Heart right ventricle (tissue), 16 donors: ENCODE measurements around the gene GPR146. TPM values are rescaled to one million over a fixed set of nuclear protein-coding genes. Genes with fewer than 3 reads are reported as not detected.

Experiments
- ATAC-seq, 8 donors: fragments of 200-7000 bp; cut with Tn5 transposase; one replicate each; pipeline ENCODE4 v1.9.1; 2020; ENCODE audit warnings: mild to moderate bottlenecking in 8 of 8, moderate library complexity in 8 of 8, moderate number of reproducible peaks in 1 of 8
- DNase-seq, 2 donors: peaks; one replicate each; pipeline ENCODE4 v3.0.0-alpha.2; 2020
- H3K27ac ChIP-seq, 10 donors: fragments of 200-600 bp; sonication (generic) in 2 of 10; one replicate each; pipeline versions ENCODE4 v1.5.0 to v1.8.0; 2020 to 2022; ENCODE audit warnings: mild to moderate bottlenecking in 3 of 10
- H3K27me3 ChIP-seq, 7 donors: fragments of 200-600 bp; one replicate each; pipeline ENCODE4 v1.8.0; 2021 to 2022; ENCODE audit warnings: mild to moderate bottlenecking in 2 of 7
- H3K36me3 ChIP-seq, 9 donors: fragments of 200-600 bp; sonication (generic) in 1 of 9; one replicate each; pipeline versions ENCODE4 v1.5.0 to v1.8.0; 2020 to 2022; ENCODE audit warnings: mild to moderate bottlenecking in 2 of 9
- H3K4me1 ChIP-seq, 9 donors: fragments of 200-600 bp; sonication (generic) in 1 of 9; one replicate each; pipeline versions ENCODE4 v1.5.0 to v1.8.0; 2020 to 2022; ENCODE audit warnings: mild to moderate bottlenecking in 4 of 9
- H3K4me3 ChIP-seq, 10 donors: fragments of 200-600 bp; sonication (generic) in 2 of 10; one replicate each; pipeline versions ENCODE4 v1.5.0 to v1.8.0; 2020 to 2022; ENCODE audit warnings: mild to moderate bottlenecking in 7 of 10, moderate library complexity in 2 of 10
- H3K9me3 ChIP-seq, 11 donors: fragments of 200-600 bp in 10 of 11; sonication (generic) in 2 of 11; one replicate each; pipeline versions ENCODE4 v1.5.0 to v1.8.0; 2013 to 2022; ENCODE audit warnings: mild to moderate bottlenecking in 2 of 11, control low read depth in 1 of 11, moderate library complexity in 1 of 11
- CTCF ChIP-seq, 9 donors: fragments of 200-600 bp; sonication (generic) in 2 of 9; IDR thresholded peaks; one replicate each; pipeline versions ENCODE4 v1.5.0 to v1.8.0; 2021 to 2022; ENCODE audit warnings: antibody characterized with exemption in 9 of 9, mild to moderate bottlenecking in 5 of 9, moderate library complexity in 1 of 9
- WGBS, 2 donors: extraction: QIAGEN DNeasy Blood & Tissue Kit; methylation state at CpG; one replicate each; pipeline ENCODE4 v1.1.7; 2013; ENCODE audit warnings: inconsistent platforms in 1 of 2; 5-methylcytosine and 5-hydroxymethylcytosine counted together
- intact Hi-C, 10 donors: fragments of 100-400 bp; cut with DNase I; formaldehyde crosslinking; loops; one replicate each; pipeline versions ENCODE4 v1.11.1 to v1.14.2; 2022
- polyA plus RNA-seq, 2 donors: library from polyadenylated mRNA; stranded (reverse); fragments of 200-250 nt; gene quantifications; one replicate each; pipeline ENCODE4 v1.2.3, GENCODE V29; 2013
- total RNA-seq, 10 donors: library from RNA; stranded (reverse); fragmentation: NEBNext Ultra II Directional in 3 of 10; extraction: Animal tissue kit (Norgen Biotek cat#: 25700) in 3 of 10; gene quantifications; one replicate each; pipeline versions ENCODE4 v1.2.1 to v1.2.4, GENCODE V29; 2021 to 2023
- donor health status: Arrhythmogenic right ventricular cardiomyopathy.
- donor health status: ischemic (EF 13 %, LVEDD 7.1; RV severe dilation, severe dysfunction).
- donor health status: healthy with polysubstance abuse.
- donor health status: DM: no; HTN: yes; CAD: no.
- donor health status: DM: no; HTN: no; CAD: no.
- donor health status: ischemic (EF 25% LVEDD 6.9; RV normal size, moderate dysfunction).
- donor health status: ischemic (EF 25% LVEDD 5.7; RV mildly dilated, moderate dysfunction).
- donor health status: healthy.
- donor health status: DM: yes; HTN: yes; CAD: no.
- donor health status: Ischemic cardiomyopathy.
- donor health status: ischemic (EF 35%, LVEDD 5.7; RV mildly dilated, moderate dysfunction).
- donor health status: nonischemic (EF 11% LVEDD 7.7; RV severe dilation, severe dysfunction).
- donor health status: DM: yes; HTN: yes; CAD: no.
- donor health status: PGD.
- donor health status: ischemic (EF 29% LVEDD 5.4; RV normal size, mild dysfunction).
- donor health status: nonischemic (EF 23%, LVEDD 6.1; RV moderate dilation, normal function).

Gene GPR146
- total and polyA plus RNA-seq, 12 donors, result 13.3 to 34.5 (median 22.7) TPM

- Histone ChIP-seq H3K27ac (peak overlapping the region; percentile 59 to 95 (median 88)), H3K36me3 (peaks cover 0 to 3% (median 0%) of the 10 kb centered on the region in 9 donors), H3K9me3 (no peaks in the 10 kb centered on the region), H3K27me3 (peaks cover 0 to 16% (median 0%) of the 10 kb centered on the region in 7 donors), H3K4me3 (no peak overlapping the region), H3K4me1 (peaks cover 43 to 100% (median 92%) of the 10 kb centered on the region in 9 donors)
- TF ChIP-seq CTCF (IDR thresholded peaks at IDR 0.05), result no peak
- intact Hi-C loops, result no loop called here
- peak; percentile 44 to 61 for DNase-seq
- 53 to 57% methylated on average over 20 of the region's 20 CpGs for WGBS, 2 donors
- peak in 7 of 8 donors; percentile 4 to 30 (median 18) for ATAC-seq
Observed at GRCh38 chr7:1052031-1052818, 7.9 kb downstream of the GPR146 start.

DNA sequence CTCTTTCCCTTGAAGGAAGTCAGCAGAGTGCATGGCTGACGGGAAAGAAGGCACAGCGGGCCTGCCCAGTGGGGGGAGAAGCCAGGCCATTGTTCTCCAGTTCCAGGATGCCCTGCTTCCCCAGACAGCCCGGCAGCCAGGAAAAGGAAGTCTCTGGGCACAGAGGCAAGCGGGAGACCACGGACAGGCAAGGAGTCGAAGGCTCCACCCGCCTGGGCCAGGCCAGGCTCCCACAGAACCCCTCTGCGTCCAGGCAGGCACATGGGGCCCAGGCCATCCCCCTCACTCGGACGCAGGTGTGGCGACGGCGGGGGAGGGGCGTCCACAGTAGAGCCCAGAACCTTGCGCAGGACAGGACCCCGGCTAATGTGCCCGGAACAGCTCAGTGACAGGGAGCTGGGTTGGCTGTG lies 8.7 kb downstream of the GPR146 start:
- Histone ChIP-seq H3K4me3 (no peak overlapping the region), H3K27me3 (peaks cover 0 to 16% (median 0%) of the 10 kb centered on the region in 7 donors), H3K4me1 (peaks cover 43 to 94% (median 89%) of the 10 kb centered on the region in 9 donors), H3K36me3 (peaks cover 0 to 11% (median 0%) of the 10 kb centered on the region in 9 donors), H3K9me3 (no peaks in the 10 kb centered on the region), H3K27ac (peak overlapping the region; percentile 59 to 95 (median 88))
- intact Hi-C loops, result no loop called here
- peak in 1 of 2 donors; percentile 73 for DNase-seq
- peak; percentile 5 to 57 (median 36) for ATAC-seq
- TF ChIP-seq CTCF (IDR thresholded peaks at IDR 0.05), result no peak
- WGBS, 2 donors, result 67 to 69% methylated on average over 17 of the region's 17 CpGs

DNA sequence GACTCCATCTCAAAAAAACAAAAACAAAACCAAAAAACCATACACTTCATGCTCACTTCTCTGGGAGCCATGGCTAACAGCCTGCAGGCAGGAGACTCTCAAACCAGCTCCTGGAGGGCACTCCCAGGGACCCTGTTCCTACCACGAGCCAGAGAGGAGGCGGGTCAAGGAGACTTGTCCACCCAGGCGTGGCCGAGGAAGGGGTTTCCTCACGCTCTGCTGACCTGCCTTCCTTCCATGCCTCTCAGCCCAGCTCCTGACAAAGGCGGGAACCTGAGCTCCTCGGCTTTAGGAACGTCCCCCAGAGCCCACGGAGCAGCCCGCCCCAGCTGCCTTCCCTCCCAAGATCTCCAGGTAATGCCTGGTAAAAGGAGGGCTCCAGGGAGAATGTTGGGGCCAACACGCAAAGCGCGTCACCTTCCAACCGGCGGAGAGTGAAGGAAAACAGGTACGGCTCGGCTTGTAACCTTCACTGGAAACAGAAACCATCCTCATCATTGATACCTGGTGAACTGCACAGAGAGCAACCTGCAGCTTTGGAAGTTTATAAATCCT lies 9.5 kb downstream of the GPR146 start:
- Histone ChIP-seq H3K9me3 (no peaks in the 10 kb centered on the region), H3K4me1 (peaks cover 43 to 85% (median 81%) of the 10 kb centered on the region in 9 donors), H3K4me3 (no peak overlapping the region), H3K36me3 (peaks cover 0 to 20% (median 3%) of the 10 kb centered on the region in 9 donors), H3K27me3 (peaks cover 0 to 16% (median 0%) of the 10 kb centered on the region in 7 donors), H3K27ac (peak overlapping the region; percentile 69 to 95 (median 88))
- DNase-seq (no peak), ATAC-seq (no peak)
- TF ChIP-seq CTCF (IDR thresholded peaks at IDR 0.05), result no peak
- intact Hi-C loops, result no loop called here
- WGBS, 2 donors, result 83% methylated on average over 17 of the region's 17 CpGs

GRCh38 chr7:1054438-1054837 lies 10.1 kb downstream of the GPR146 start:
- peaks cover 0 to 22% (median 3%) of the 10 kb centered on the region in 9 donors for H3K36me3 ChIP-seq
- H3K27me3 ChIP-seq, result peaks cover 0 to 16% (median 0%) of the 10 kb centered on the region in 7 donors
- ATAC-seq (peak in 7 of 8 donors; percentile 11 to 28 (median 17)), DNase-seq (peak in 1 of 2 donors; percentile 40)
- intact Hi-C loops, result no loop called here
- peak overlapping the region in 7 of 10 donors; percentile 40 to 61 (median 50) for H3K4me3 ChIP-seq
- no peaks in the 10 kb centered on the region for H3K9me3 ChIP-seq
- peak overlapping the region; percentile 69 to 95 (median 88) for H3K27ac ChIP-seq
- no peak for TF ChIP-seq CTCF (IDR thresholded peaks at IDR 0.05)
- H3K4me1 ChIP-seq, result peaks cover 40 to 80% (median 75%) of the 10 kb centered on the region in 9 donors
- WGBS, 2 donors, result 31 to 41% methylated on average over 25 of the region's 25 CpGs
